HFF-Myc (cell line): Measurements from ENCODE around the gene KIAA1671.

Experiments
- DNase-seq: peaks from one replicate; pipeline ENCODE4 v3.0.0-alpha.2; 2011; ENCODE audit warnings: low read depth; ENCODE audit errors: extremely low read depth
- H3K4me3 ChIP-seq: replicated peaks from 2 replicates; pipeline ENCODE4 v1.5.1; 2011; ENCODE audit warnings: low read depth, mild to moderate bottlenecking, control low read depth, low read length
- TF ChIP-seq, protein P1 (sequence below): IDR thresholded peaks from 2 replicates; pipeline ENCODE4 v1.5.1; 2012; ENCODE audit warnings: mild to moderate bottlenecking, low read depth, low read length, control low read depth; ENCODE audit errors: missing control alignments

KIAA1671 gene

DNA sequence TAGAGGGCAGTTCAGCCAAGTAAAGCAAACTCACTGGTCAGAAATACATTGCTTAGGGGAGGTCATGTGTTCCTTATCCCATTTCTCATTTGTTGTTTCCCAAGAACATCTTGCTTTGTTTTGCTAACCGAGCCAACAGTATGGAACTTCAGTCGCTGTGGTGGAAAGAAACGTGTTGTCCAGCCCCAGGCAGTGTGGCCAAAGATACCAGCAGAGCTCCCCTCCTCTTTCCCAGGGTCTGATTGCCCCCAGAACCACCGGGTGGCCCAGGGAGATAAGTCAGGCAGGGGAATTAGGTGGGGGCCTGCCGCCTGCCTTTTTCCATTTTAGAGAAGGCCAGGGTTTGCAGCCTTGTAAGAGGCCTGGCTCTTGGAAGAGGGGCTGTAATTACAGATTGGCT, 148.4 kb downstream of the KIAA1671 start:
- H3K4me3 ChIP-seq = no peak overlapping the region
- TF ChIP-seq, protein P1, sequence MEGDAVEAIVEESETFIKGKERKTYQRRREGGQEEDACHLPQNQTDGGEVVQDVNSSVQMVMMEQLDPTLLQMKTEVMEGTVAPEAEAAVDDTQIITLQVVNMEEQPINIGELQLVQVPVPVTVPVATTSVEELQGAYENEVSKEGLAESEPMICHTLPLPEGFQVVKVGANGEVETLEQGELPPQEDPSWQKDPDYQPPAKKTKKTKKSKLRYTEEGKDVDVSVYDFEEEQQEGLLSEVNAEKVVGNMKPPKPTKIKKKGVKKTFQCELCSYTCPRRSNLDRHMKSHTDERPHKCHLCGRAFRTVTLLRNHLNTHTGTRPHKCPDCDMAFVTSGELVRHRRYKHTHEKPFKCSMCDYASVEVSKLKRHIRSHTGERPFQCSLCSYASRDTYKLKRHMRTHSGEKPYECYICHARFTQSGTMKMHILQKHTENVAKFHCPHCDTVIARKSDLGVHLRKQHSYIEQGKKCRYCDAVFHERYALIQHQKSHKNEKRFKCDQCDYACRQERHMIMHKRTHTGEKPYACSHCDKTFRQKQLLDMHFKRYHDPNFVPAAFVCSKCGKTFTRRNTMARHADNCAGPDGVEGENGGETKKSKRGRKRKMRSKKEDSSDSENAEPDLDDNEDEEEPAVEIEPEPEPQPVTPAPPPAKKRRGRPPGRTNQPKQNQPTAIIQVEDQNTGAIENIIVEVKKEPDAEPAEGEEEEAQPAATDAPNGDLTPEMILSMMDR = no peak
- DNase-seq = no peak

DNA sequence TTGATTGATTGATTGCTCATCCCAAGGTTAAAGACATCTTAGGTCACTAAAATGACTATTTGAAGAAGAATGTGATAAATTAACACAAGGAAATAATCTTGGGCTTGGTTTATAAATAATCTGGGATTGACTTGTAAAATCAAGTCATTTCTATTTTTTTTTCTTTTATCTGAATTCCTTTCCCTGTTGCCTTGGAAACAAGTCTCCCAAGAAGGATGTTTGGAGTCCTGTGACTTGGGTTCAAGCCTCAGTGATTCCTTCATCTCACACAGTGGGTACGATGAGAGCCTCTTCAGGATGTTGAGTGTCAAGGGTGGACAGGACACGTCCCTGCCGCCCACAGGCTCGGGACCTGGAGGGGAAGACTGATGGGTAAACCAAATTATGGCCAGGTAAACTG, 149.0 kb downstream of the KIAA1671 start:
- no peak overlapping the region for H3K4me3 ChIP-seq
- no peak for DNase-seq
- TF ChIP-seq, protein P1 = no peak

DNA sequence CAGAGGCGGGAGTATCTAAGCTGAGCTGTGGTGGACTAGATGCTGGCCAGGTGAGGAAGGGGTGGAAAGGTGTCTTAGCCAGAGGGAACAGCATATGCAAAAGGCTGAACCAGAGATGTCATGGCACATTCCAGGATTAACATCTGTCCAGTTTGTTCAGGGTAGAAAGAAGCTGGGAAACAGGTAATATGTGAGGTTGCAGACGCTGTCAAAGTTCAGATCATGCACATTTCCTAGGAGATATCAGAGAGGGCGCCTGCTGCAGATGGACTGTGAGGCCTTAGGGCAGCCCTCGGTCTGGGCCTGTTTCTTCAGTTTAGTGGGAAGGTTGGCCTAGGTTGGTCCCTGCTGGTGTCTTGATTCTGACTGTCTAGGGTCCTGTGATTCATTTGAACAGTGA, 149.5 kb downstream of the KIAA1671 start:
- TF ChIP-seq, protein P1 = no peak
- DNase-seq = no peak
- H3K4me3 ChIP-seq = no peak overlapping the region

DNA sequence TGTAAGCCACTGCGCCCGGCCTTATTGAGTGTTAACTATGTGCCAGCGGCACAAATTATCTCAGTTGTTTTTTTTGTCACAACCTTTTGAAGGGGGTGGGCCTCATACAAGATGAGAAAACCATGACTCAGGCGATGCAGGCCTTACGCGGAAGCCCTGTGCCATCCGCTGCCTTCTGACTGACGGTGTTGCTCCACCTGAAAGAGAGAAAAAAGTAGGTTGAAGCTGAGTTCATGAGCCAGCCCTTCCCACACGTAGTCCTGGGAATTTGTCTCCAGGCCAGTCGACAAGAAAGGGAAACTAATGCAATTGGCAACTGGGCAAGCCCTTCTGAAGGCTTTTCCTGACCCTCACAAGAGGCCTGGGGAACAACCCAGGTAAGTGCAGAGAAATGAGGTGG, 150.2 kb downstream of the KIAA1671 start:
- DNase-seq = no peak
- TF ChIP-seq, protein P1 = no peak

DNA sequence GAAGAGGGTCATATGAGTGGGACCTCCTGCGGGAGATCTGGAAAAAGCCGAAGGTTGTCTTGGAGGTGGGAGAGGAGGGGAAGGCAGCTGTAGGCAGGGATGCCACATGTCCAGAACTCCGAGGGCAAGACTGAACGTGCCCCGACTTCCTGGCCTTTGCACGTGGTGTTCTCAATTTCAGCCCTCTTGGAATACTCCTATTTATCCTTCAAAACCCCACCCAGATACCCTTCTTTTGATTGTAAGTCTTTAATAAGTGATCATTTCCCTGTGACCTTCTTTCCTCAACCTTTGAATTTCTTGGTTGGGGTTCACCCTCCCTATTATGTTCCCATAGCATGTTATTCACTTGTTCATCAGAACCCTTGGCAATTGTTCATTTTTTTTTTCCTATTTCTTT, 151.9 kb downstream of the KIAA1671 start:
- no peak for DNase-seq
- TF ChIP-seq, protein P1 = no peak
- no peak overlapping the region for H3K4me3 ChIP-seq

More for the DNA sequence above, 150.2 kb downstream of the KIAA1671 start:
- H3K4me3 ChIP-seq = no peak overlapping the region

DNA sequence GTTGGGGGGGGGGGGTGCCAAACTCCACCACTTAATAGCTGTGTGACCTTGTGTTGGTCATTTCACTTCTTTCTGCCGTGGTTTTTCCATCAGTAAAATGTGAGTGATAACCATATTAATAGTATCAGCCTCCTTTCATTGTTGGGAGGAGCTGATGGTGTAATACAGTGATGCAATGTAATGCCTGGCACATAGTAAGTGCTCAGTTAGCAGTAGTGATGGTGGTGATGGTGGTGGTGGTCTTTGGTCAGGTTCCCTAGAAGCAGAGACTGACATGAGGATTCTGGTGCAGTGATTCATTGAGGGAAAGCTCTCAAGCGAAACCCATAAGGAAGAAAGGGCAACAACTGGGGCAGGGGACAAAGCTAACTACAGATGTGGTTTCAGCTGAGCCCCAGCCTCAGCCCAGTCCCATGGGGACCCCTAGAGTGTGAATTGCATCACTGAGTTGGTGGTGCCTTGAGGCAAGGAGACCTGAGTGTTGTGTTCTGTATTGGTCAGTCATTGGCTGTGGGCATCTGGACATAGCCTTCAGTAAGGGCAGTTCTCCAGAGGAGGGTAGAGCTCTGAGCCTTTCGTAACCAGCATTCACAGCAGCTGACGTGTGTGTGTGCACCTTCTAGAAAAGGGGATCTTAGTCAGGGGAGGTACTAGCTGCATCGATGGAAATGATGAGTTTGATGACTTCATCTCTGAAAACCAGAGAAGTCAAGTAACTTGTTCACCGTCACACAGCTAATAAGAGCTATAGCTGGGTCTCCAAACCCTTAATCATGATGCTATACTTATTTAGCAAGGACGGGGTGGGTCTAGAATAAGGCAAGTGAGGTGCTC, 153.5 kb downstream of the KIAA1671 start:
- no peak overlapping the region for H3K4me3 ChIP-seq
- DNase-seq = no peak
- TF ChIP-seq, protein P1 = no peak
